GM12878 (cell line): ENCODE measurements around the gene LRRK1. TPM values are rescaled to one million over a fixed set of nuclear protein-coding genes. Genes with fewer than 3 reads are reported as not detected.

Experiments used
- ATAC-seq: fragments of 200-7000 bp; cut with Tn5 transposase; 3 replicates; pipeline ENCODE4 v1.9.1; 2020; ENCODE audit warnings: mild to moderate bottlenecking, moderate library complexity
- BruUV-seq: library from RNA; stranded (reverse); fragments of 400-500 nt; replicated peaks from 2 replicates; lab custom pipeline; 2021; lab: Mats Ljungman, UMichigan
- CTCF ChIA-PET: fragments of 300-600 bp; sonication (Branson Sonifier 250); formaldehyde crosslinking; extraction: SDS; loops from one replicate; lab custom pipeline; 2021; ENCODE audit warnings: inconsistent platforms; lab: Yijun Ruan, JAX
- POLR2A ChIA-PET: fragments of 350-600 bp; formaldehyde crosslinking; extraction: SDS; loops from one replicate; lab custom pipeline; 2021; ENCODE audit warnings: inconsistent platforms; lab: Charles Lee
- RAD21 ChIA-PET: fragments of 300-600 bp; sonication (Branson Sonifier 250); formaldehyde crosslinking; loops from one replicate; lab custom pipeline; 2023; ENCODE audit warnings: antibody characterized with exemption; ENCODE audit not compliant: unreplicated experiment; lab: Charles Lee
- SMC1A ChIA-PET: fragments of 300-600 bp; sonication (Branson Sonifier 250); formaldehyde crosslinking; loops from one replicate; lab custom pipeline; 2023; ENCODE audit not compliant: unreplicated experiment, uncharacterized antibody; lab: Charles Lee
- DNase-seq: peaks from one replicate; pipeline ENCODE4 v3.0.0-alpha.2; 2011; ENCODE audit warnings: low read depth, low spot score
- FAIRE-seq: peaks from 3 replicates; lab custom pipeline; 2011; peaks lifted over from hg19 to GRCh38; lab: Jason Lieb, UNC
- H2AFZ ChIP-seq: 2 replicates; pipeline ENCODE4 v1.6.0; 2011; ENCODE audit warnings: low read depth, low read length, control low read depth; ENCODE audit not compliant: control insufficient read depth
- H3K27ac ChIP-seq: 2 replicates; pipeline ENCODE4 v1.5.1; 2011; ENCODE audit warnings: control low read depth; ENCODE audit not compliant: control insufficient read depth, insufficient read depth
- H3K27me3 ChIP-seq, 2 experiments: replicated peaks in 1 of 2; 2 replicates each; pipeline versions ENCODE4 v1.6.0 to v1.6.1; 2011; ENCODE audit warnings: low read length in 1 of 2; ENCODE audit not compliant: control insufficient read depth in 2 of 2, insufficient read depth in 2 of 2
- H3K36me3 ChIP-seq, 2 experiments: 2 replicates each; pipeline ENCODE4 v1.5.1; 2011; ENCODE audit warnings: low read length in 1 of 2; ENCODE audit not compliant: control insufficient read depth in 2 of 2, insufficient read depth in 2 of 2
- H3K4me1 ChIP-seq: 2 replicates; pipeline ENCODE4 v1.6.1; 2011; ENCODE audit warnings: mild to moderate bottlenecking, low read length, moderate library complexity, mixed read lengths; ENCODE audit not compliant: control insufficient read depth, insufficient read depth
- H3K4me2 ChIP-seq: 2 replicates; pipeline ENCODE4 v1.6.0; 2011; ENCODE audit warnings: control low read depth; ENCODE audit not compliant: control insufficient read depth, insufficient read depth
- H3K4me3 ChIP-seq: fragments of 200-600 bp; sonication (generic); 2 replicates; pipeline ENCODE4 v1.5.1; 2016
- H3K79me2 ChIP-seq: 2 replicates; pipeline ENCODE4 v1.6.0; 2011; ENCODE audit warnings: low read length; ENCODE audit not compliant: control insufficient read depth, insufficient read depth
- H3K9ac ChIP-seq: 2 replicates; pipeline ENCODE4 v1.8.0; 2011; ENCODE audit warnings: low read length, control low read depth, mixed read lengths; ENCODE audit not compliant: control insufficient read depth, insufficient read depth
- H3K9me3 ChIP-seq: replicated peaks from 3 replicates; pipeline ENCODE4 v1.5.1; 2011; ENCODE audit warnings: mild to moderate bottlenecking, low read length; ENCODE audit not compliant: control insufficient read depth, insufficient read depth
- H4K20me1 ChIP-seq: 2 replicates; pipeline ENCODE4 v1.6.0; 2011; ENCODE audit not compliant: control insufficient read depth, insufficient read depth
- BRCA1 ChIP-seq: IDR thresholded peaks from 2 replicates; pipeline ENCODE4 v1.6.1; 2011; ENCODE audit warnings: low read depth, low read length, improper control_type of control experiment
- E2F8 ChIP-seq: fragments of 450-650 bp; IDR thresholded peaks from 2 replicates; pipeline ENCODE4 v1.6.1; 2018; ENCODE audit warnings: mild to moderate bottlenecking, low read depth, moderate library complexity; ENCODE audit not compliant: partially characterized antibody
- RAD51 ChIP-seq: fragments of 450-650 bp; IDR thresholded peaks from 2 replicates; pipeline ENCODE4 v1.6.1; 2016; ENCODE audit warnings: moderate library complexity, mild to moderate bottlenecking, inconsistent platforms
- RBBP5 ChIP-seq: fragments of 200-600 bp; sonication (generic); conservative IDR thresholded peaks from 2 replicates; pipeline ENCODE4 v1.6.1; 2016
- SIX5 ChIP-seq: IDR thresholded peaks from 2 replicates; pipeline ENCODE4 v1.6.1; 2011; ENCODE audit warnings: mild to moderate bottlenecking, low read depth, low read length, moderate library complexity; ENCODE audit not compliant: severe bottlenecking
- SUZ12 ChIP-seq: fragments of 200-600 bp; sonication (generic); IDR thresholded peaks from one replicate; pipeline ENCODE4 v1.6.1; 2018; ENCODE audit warnings: antibody characterized with exemption, mild to moderate bottlenecking; ENCODE audit not compliant: unreplicated experiment
- WRNIP1 ChIP-seq: IDR thresholded peaks from 2 replicates; pipeline ENCODE4 v1.6.1; 2011; ENCODE audit warnings: low read depth, low read length, improper control_type of control experiment, borderline replicate concordance
- ZNF384 ChIP-seq: IDR thresholded peaks from 2 replicates; pipeline ENCODE4 v1.6.1; 2012; ENCODE audit warnings: low read depth, mild to moderate bottlenecking, low read length, improper control_type of control experiment, borderline replicate concordance
- WGBS: methylation state at CpG from one replicate; pipeline ENCODE4 v1.1.6; 2016; ENCODE audit warnings: low lambda C conversion rate; ENCODE audit not compliant: insufficient replicate concordance, insufficient coverage; ENCODE audit errors: missing lambda C conversion rate; 5-methylcytosine and 5-hydroxymethylcytosine counted together
- in situ Hi-C: fragments of 300-500 bp; cut with MboI; formaldehyde crosslinking; loops from 9 replicates; pipeline ENCODE4 v1.14.3; 2018; ENCODE audit warnings: mixed read lengths
- intact Hi-C: fragments of 100-400 bp; cut with micrococcal nuclease; formaldehyde crosslinking; loops from one replicate; pipeline ENCODE4 v1.14.2; 2022; ENCODE audit not compliant: unreplicated experiment
- polyA plus RNA-seq, 11 experiments: library from polyadenylated mRNA; depleted of rRNA in 4 of 11; unstranded in 6 of 11; stranded (reverse) in 5 of 11; fragments of >200 nt; fragmentation: Nextera tagmentation in 4 of 11; fragmentation: Illumina TruSeq in 1 of 11; extraction: Ambion mirVana in 4 of 11; extraction: Trizol in 1 of 11; gene quantifications; 1 replicate in 1 of 11; 2 replicates in 10 of 11; pipeline versions ENCODE4 v1.2.1 to v1.2.3, GENCODE V29; 2011 to 2016; ENCODE audit warnings: inconsistent platforms in 2 of 11, missing spikeins in 2 of 11, low read depth in 1 of 11
- total RNA-seq, 4 experiments: library from RNA; depleted of rRNA in 3 of 4; stranded (reverse); fragments of >200 nt in 3 of 4; fragmentation: Illumina TruSeq in 1 of 4; extraction: Trizol in 1 of 4; gene quantifications; 2 replicates each; pipeline versions ENCODE4 v1.2.1 to v1.2.3, GENCODE V29; 2013 to 2021

Gene LRRK1
- total and polyA plus RNA-seq, 10 of the 15 experiments (the other 5 are each of a cell fraction or from before 2014, with no cell fraction given), result 2.2 to 58.3 (median 17.9) TPM

GRCh38 chr15:100889385-100890050, 29.6 kb upstream of the LRRK1 start:
- intact Hi-C loops (no loop called here), in situ Hi-C loops (no loop called here)
- no TSS peak for BruUV-seq
- RAD21 ChIA-PET, result interaction anchor here (1.4 kb wide), 1 partner anchor 28 kb away, joined by 3 read pairs; no protein-coding TSS in a partner anchor
- ATAC-seq (no peak), FAIRE-seq (no peak)
- no peaks in the 10 kb centered on the region for H3K79me2 ChIP-seq
- WGBS, result 18% methylated on average over 20 of the region's 20 CpGs
- H2AFZ ChIP-seq, result no peak overlapping the region
- no peak overlapping the region for H3K4me3 ChIP-seq
- H4K20me1 ChIP-seq, result no peaks in the 10 kb centered on the region
- no peaks in the 10 kb centered on the region for H3K4me1 ChIP-seq
- H3K27me3 ChIP-seq, result peaks cover 15 to 16% of the 10 kb centered on the region in 2 experiments
- no peaks in the 10 kb centered on the region for H3K9me3 ChIP-seq
- H3K4me2 ChIP-seq, result no peak overlapping the region
- H3K9ac ChIP-seq, result no peak overlapping the region
- CTCF ChIA-PET, result interaction anchor here (1.5 kb wide), 1 partner anchor 17 kb away, joined by 4 read pairs; no protein-coding TSS in a partner anchor
- POLR2A ChIA-PET, result no interaction called here
- SMC1A ChIA-PET, result no interaction called here
- TF ChIP-seq RBBP5, result no peak
- TF ChIP-seq, all 136 proteins: peak for 0
- DNase-seq, result no peak
- no peak overlapping the region for H3K27ac ChIP-seq
- no peaks in the 10 kb centered on the region for H3K36me3 ChIP-seq

GRCh38 chr15:100890051-100890720, 29.0 kb upstream of the LRRK1 start:
- WGBS, result 37% methylated on average over 10 of the region's 10 CpGs
- SMC1A ChIA-PET, result no interaction called here
- CTCF ChIA-PET, result interaction anchor here (1.5 kb wide), 1 partner anchor 17 kb away, joined by 4 read pairs; no protein-coding TSS in a partner anchor
- no peaks in the 10 kb centered on the region for H3K36me3 ChIP-seq
- TF ChIP-seq ZNF384 (no peak), WRNIP1 (no peak), E2F8 (no peak), RAD51 (no peak), SIX5 (no peak), SUZ12 (no peak), BRCA1 (no peak)
- TF ChIP-seq, all 136 proteins: peak for 0
- DNase-seq (no peak), ATAC-seq (no peak), FAIRE-seq (no peak)
- H3K4me1 ChIP-seq, result no peaks in the 10 kb centered on the region
- H3K27ac ChIP-seq, result no peak overlapping the region
- H3K9ac ChIP-seq, result no peak overlapping the region
- in situ Hi-C loops, result no loop called here
- no peak overlapping the region for H3K4me2 ChIP-seq
- no peaks in the 10 kb centered on the region for H3K9me3 ChIP-seq
- H4K20me1 ChIP-seq, result no peaks in the 10 kb centered on the region
- BruUV-seq, result no TSS peak
- H3K4me3 ChIP-seq, result no peak overlapping the region
- ChIA-PET POLR2A (no interaction called here), RAD21 (no interaction called here)
- no peaks in the 10 kb centered on the region for H3K79me2 ChIP-seq
- H2AFZ ChIP-seq, result no peak overlapping the region
- H3K27me3 ChIP-seq, result peaks cover 13 to 16% of the 10 kb centered on the region in 2 experiments
- intact Hi-C loops, result no loop called here
